Sciatic nerve (tissue), 2 donors: ENCODE results near the gene EPHA8. TPM values are rescaled to one million over a fixed set of nuclear protein-coding genes. Genes with fewer than 3 reads are reported as not detected.

Experiments
- ATAC-seq: fragments of 200-7000 bp; cut with Tn5 transposase; one replicate; pipeline ENCODE4 v1.9.1; 2020; ENCODE audit warnings: mild to moderate bottlenecking, moderate library complexity
- DNase-seq: peaks from one replicate; pipeline ENCODE4 v3.0.0-alpha.2; 2020; ENCODE audit warnings: low spot score
- intact Hi-C: fragments of 100-400 bp; cut with DNase I; formaldehyde crosslinking; loops from one replicate; pipeline ENCODE4 v1.14.2; 2022
- microRNA-seq: library from miRNA; unstranded; fragments of <30 nt; microRNA quantifications from one replicate; pipeline ENCODE4 v1.2.0, GENCODE V29; 2020
- total RNA-seq: library from RNA; stranded (reverse); fragmentation: NEBNext Ultra II Directional; extraction: Animal tissue kit (Norgen Biotek cat#: 25700); gene quantifications from one replicate; pipeline ENCODE4 v1.2.1, GENCODE V29; 2021
- donor health status: DM: no; HTN: no; CAD: no.
- donor health status: DM: no; HTN: no; CAD: no.

The EPHA8 gene
- total RNA-seq, 1 donor from 2014 or later = not detected

DNA sequence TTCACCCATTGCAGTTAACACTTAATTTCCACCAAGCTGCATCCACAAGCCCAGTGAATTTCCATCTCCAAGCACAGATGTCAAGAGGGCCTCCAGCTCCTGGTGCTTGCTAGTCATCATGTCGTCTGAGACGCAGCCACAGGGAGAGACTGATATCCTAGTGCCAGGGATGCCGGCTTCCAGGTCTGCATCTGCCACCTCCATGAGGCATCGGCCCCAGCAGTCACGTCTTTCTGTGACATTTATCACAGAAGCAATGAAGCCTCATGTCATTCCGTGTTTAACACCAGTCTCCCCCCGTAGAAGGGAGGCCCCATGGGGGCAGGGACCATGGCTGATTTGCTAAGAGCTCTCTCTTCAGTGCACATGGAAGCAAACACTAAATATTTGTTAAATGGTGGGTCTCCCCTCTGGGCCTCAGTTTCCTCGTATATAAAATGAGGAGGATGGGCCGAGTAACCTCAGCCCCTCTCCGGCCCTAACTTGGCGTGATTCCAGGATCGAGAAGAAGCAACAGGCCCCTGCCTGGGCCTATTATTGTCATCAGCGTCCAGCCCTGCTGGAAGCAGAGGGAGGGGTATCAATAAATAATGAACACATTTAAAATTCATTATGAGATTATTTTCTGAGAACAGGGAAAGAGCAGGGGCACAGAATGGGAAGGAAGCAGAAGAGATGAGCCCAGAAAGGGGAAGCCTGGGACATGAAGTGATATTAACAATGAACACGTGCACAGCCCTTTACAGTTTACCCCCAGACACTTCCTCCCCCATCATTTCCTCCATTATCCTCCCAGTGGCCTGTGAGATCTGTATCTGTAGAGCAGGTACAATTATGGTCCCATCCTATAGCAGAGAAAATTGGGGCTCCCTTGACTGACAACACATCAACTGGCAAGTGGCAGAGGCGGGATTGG lies 88.9 kb downstream of the EPHA8 start:
- ATAC-seq (peak; percentile 60), DNase-seq (no peak)
- intact Hi-C loops = no loop called here

GRCh38 chr1:22652881-22653316 lies 89.6 kb downstream of the EPHA8 start, which contains the start of gene C1QB:
C1QB (plus strand) TSS chr1:22653236; CDS start chr1:22659463, 6,227 bp downstream.
- intact Hi-C loops = no loop called here
- DNase-seq (peak; percentile 68), ATAC-seq (peak; percentile 89)

Small RNA genes lying within 50 kb of the gene (microRNA-seq; reads per million reads assigned to microRNA genes)
- gene MIR6127 = not detected

Other genes with a start within 250 kb of the EPHA8 start
- 25.8 TPM for gene ZBTB40, start 111.6 kb upstream of the EPHA8 start, total RNA-seq
- gene C1QA, start 73.1 kb downstream of the EPHA8 start, total RNA-seq = 109 TPM
- 126 TPM for gene C1QC, start 80.1 kb downstream of the EPHA8 start, total RNA-seq
- gene C1QB, start 89.7 kb downstream of the EPHA8 start, total RNA-seq = 122 TPM
- 22.6 TPM for gene EPHB2, start 147.3 kb downstream of the EPHA8 start, total RNA-seq